Cardiac muscle cell (in vitro differentiated cells and primary cell): Measurements from ENCODE around the gene VDAC2. TPM values are rescaled to one million over a fixed set of nuclear protein-coding genes. Genes with fewer than 3 reads are reported as not detected.

ENCODE experiments used
- DNase-seq, 2 donors: peaks; one replicate each; pipeline versions ENCODE4 v3.0.0 to v3.0.0-alpha.2; 2010 to 2017; ENCODE audit warnings: low read depth in 1 of 2, low spot score in 1 of 2
- H3K27ac ChIP-seq: fragments of 200-600 bp; sonication (generic); 2 replicates; pipeline ENCODE4 v1.5.1; 2016
- H3K27me3 ChIP-seq: fragments of 200-600 bp; sonication (generic); 2 replicates; pipeline ENCODE4 v1.6.0; 2016; ENCODE audit warnings: control low read depth
- H3K36me3 ChIP-seq: fragments of 200-600 bp; sonication (generic); 2 replicates; pipeline ENCODE4 v1.5.1; 2016; ENCODE audit warnings: control low read depth
- H3K4me1 ChIP-seq: fragments of 200-600 bp; sonication (generic); 2 replicates; pipeline ENCODE4 v1.8.1; 2017; ENCODE audit warnings: low read depth, mild to moderate bottlenecking, mixed run types
- H3K4me3 ChIP-seq: fragments of 200-600 bp; sonication (generic); 2 replicates; pipeline ENCODE4 v1.5.1; 2016; ENCODE audit warnings: mild to moderate bottlenecking
- H3K9me3 ChIP-seq: fragments of 200-600 bp; sonication (generic); 2 replicates; pipeline ENCODE4 v1.5.1; 2017; ENCODE audit warnings: low read depth, mild to moderate bottlenecking, control low read depth
- polyA plus RNA-seq: library from polyadenylated mRNA; unstranded; fragments of >200 nt; fragmentation: Nextera tagmentation; extraction: Ambion mirVana; gene quantifications from 2 replicates; pipeline ENCODE4 v1.2.1, GENCODE V29; 2016
- total RNA-seq: library from RNA; depleted of rRNA; stranded (reverse); fragments of >200 nt; gene quantifications from 2 replicates; pipeline ENCODE4 v1.2.3, GENCODE V29; 2016
- TF ChIP-seq, protein P1 (sequence below): IDR thresholded peaks from 2 replicates; pipeline ENCODE4 v1.5.1; 2012; ENCODE audit warnings: low read depth, mild to moderate bottlenecking, low read length

Gene VDAC2
- total and polyA plus RNA-seq, 2 experiments from 2014 or later: 178 to 376 TPM

DNA sequence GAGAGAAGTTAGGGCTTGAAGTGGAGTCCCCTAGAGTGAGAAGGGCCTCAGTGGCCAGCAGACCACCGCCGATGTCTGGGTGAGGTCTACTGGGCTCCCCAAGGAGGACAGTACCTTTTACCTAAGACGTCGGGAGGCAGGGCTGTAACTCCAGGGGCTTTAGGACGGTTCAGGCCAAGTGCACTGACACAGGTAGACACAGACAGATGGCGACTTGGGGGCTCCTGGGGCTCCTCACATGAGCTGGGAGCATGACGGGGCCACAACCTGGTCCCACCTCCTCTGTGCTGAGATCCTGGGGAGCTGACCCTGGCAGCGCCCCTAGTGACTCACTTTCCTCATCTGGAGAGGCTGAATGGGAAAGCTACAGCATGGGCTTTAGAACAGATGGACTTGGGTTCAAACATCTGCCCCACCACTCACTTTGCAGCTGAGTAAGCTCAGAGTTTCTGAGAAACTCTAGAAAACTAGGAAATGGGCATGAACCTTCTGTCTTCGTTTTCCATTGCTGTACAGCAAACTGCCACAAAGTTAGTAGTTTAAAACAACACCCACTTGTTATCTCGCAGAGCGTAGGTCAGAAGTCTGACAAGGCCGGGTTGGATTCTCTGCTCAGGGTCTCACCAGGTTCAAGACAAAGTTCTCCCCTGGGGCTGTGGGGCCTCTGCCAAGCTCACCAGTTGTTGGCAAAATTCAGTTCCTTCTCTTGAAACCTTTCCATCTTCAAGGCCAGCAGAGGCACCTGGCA lies 29.9 kb downstream of the VDAC2 start:
- TF ChIP-seq, protein P1, sequence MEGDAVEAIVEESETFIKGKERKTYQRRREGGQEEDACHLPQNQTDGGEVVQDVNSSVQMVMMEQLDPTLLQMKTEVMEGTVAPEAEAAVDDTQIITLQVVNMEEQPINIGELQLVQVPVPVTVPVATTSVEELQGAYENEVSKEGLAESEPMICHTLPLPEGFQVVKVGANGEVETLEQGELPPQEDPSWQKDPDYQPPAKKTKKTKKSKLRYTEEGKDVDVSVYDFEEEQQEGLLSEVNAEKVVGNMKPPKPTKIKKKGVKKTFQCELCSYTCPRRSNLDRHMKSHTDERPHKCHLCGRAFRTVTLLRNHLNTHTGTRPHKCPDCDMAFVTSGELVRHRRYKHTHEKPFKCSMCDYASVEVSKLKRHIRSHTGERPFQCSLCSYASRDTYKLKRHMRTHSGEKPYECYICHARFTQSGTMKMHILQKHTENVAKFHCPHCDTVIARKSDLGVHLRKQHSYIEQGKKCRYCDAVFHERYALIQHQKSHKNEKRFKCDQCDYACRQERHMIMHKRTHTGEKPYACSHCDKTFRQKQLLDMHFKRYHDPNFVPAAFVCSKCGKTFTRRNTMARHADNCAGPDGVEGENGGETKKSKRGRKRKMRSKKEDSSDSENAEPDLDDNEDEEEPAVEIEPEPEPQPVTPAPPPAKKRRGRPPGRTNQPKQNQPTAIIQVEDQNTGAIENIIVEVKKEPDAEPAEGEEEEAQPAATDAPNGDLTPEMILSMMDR: no peak
- H3K4me1 ChIP-seq: no peaks in the 10 kb centered on the region
- H3K27ac ChIP-seq: no peak overlapping the region
- no peak overlapping the region for H3K4me3 ChIP-seq
- no peaks in the 10 kb centered on the region for H3K9me3 ChIP-seq
- no peaks in the 10 kb centered on the region for H3K27me3 ChIP-seq
- no peaks in the 10 kb centered on the region for H3K36me3 ChIP-seq
- DNase-seq: no peak

DNA sequence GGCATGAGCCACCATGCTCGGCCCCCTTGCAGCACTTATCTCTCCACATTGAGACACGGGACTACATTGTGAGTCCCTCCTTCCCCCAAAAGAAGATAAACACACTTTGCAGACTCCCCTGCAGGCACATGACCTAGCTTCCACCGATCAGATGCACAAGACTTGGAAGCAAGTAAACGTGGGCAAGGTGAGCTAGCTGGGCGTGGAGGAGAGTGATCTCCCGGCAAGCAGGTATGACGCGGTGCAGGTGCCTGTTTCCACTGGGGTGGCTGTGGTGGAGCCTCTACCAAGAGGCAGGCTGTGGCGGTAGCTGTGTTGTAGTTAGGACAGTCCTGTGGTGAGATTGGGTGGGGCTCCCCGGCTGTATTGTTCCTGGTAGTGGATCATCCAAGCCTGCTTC lies 32.8 kb downstream of the VDAC2 start:
- DNase-seq: no peak
- no peak overlapping the region for H3K27ac ChIP-seq
- H3K27me3 ChIP-seq: no peaks in the 10 kb centered on the region
- H3K4me1 ChIP-seq: no peaks in the 10 kb centered on the region
- H3K36me3 ChIP-seq: no peaks in the 10 kb centered on the region
- no peak overlapping the region for H3K4me3 ChIP-seq
- TF ChIP-seq, protein P1: no peak
- no peaks in the 10 kb centered on the region for H3K9me3 ChIP-seq

DNA sequence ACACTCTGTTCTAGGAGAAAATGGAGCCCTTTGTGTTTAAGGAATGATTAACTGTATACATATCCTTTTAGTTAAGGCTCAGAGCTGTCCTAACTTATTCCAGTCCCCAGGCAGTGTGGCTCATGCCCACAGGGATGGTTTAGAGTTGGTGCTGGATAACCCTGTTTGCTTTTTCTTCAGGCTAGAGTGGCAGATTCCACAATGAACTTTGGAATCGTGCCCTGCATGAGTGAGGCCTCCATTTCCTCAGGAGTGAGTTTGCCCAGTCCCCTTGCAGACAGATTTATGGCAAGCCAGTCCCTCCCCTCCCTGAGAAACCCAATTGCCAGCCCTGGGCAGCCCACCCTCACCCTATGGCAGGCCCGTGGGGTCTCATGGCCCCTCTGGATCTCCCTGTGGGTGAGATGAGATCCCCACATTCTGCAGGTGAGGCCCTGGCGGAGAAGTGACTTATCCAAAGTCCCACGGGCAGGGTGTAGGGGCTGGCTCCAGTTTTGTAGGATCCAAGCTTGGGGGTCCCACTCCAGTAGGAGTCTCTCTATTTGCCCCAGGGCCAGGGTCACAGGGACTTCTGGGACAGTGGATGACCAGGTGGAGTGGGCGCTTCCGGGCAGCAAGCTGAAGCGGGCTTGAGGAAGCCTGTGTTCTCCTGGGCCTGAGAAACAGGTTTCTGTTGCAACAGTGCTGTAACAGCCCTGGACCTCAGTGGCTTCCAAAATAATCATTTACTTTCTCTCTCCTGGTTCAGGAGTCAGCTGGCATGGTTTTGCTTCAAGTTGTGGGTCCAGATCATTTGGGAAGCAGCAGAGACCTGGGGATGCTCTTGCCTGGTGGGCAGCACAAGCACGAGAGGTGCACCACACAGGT lies 34.1 kb downstream of the VDAC2 start:
- no peak for DNase-seq
- H3K4me1 ChIP-seq: no peaks in the 10 kb centered on the region
- H3K27ac ChIP-seq: no peak overlapping the region
- H3K36me3 ChIP-seq: no peaks in the 10 kb centered on the region
- no peaks in the 10 kb centered on the region for H3K27me3 ChIP-seq
- no peak overlapping the region for H3K4me3 ChIP-seq
- TF ChIP-seq, protein P1: no peak
- H3K9me3 ChIP-seq: no peaks in the 10 kb centered on the region

DNA sequence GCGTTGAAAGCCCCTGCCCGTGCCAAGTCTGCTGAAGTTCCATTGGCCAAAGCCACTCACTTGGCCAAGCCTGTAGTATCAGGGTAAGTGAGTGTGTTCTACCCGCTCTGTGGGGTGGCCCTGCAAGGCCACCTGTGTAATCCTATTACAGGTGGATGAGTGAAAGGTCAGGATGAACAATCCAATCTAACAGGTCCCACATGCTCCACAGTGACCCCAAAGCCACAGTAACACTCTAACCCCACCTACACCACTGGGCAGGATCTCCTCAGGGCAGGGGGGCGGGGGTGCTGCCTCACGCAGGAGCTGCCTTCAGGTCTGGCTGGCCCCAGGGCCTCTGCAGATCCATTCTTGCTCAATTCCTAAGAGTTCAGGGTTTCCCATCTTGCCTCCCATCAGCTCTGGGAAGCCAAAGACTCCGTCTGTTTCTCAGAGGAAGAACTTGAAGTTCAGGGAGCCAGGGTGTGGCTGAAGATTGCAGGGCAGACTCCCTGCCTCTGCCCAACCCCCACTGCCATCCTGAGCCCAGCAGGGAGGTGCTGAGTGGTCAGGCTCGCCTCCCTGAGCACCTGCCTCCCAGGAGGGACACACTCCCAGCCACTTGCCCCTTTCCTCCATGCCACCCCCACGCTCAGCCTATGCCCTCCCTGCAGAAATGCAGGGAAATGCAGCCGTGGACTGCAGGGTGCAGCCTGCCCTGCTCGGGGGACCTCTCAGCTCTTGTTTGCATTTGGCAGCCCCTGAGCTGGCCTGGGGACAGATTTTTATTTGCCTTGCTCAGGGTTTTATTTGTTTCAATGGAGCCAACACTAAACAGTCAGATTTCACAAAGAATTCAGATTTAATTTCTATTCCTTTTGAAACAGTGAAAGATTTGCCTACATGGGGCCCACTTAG lies 35.0 kb downstream of the VDAC2 start:
- Histone ChIP-seq H3K4me3 (no peak overlapping the region), H3K27me3 (no peaks in the 10 kb centered on the region), H3K9me3 (no peaks in the 10 kb centered on the region), H3K4me1 (no peaks in the 10 kb centered on the region), H3K36me3 (no peaks in the 10 kb centered on the region), H3K27ac (no peak overlapping the region)
- TF ChIP-seq, protein P1: no peak
- no peak for DNase-seq

DNA sequence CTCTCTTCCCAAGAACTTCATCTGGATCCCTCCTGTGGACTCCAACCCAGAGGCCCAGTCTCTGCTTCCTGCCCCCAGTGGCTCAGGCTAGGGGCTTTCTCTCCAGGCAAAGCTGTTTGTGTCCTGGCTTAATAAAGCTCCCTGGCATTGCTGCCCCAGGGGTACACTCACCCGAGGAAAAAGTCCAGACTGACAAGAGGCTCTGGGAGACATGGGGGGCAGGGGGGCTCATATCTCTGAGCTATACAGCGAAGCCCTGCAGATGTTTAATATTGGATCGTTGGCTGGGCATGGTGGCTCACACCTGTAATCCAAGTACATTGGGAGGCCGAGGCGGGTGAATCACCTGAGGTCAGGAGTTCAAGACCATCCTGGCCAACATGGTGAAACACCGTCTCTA lies 35.9 kb downstream of the VDAC2 start:
- no peaks in the 10 kb centered on the region for H3K36me3 ChIP-seq
- H3K4me1 ChIP-seq: no peaks in the 10 kb centered on the region
- no peak for DNase-seq
- H3K27me3 ChIP-seq: no peaks in the 10 kb centered on the region
- no peak overlapping the region for H3K27ac ChIP-seq
- no peak overlapping the region for H3K4me3 ChIP-seq
- TF ChIP-seq, protein P1: no peak
- H3K9me3 ChIP-seq: no peaks in the 10 kb centered on the region
